NCI-H510A (cell line): ENCODE results near the gene TEAD3.

Source experiments
- DNase-seq: peaks from one replicate; lab custom pipeline; 2025; lab: John Stamatoyannopoulos, UW

Gene TEAD3

GRCh38 chr6:35475573-35475972 is 21.3 kb downstream of the TEAD3 start:
- DNase-seq = no peak

- DNase-seq = no peak
Measured at GRCh38 chr6:35474942-35475570, 21.8 kb downstream of the TEAD3 start.

GRCh38 chr6:35474131-35474941 is 22.5 kb downstream of the TEAD3 start:
- no peak for DNase-seq

GRCh38 chr6:35473850-35474130 is 23.1 kb downstream of the TEAD3 start:
- no peak for DNase-seq

- no peak for DNase-seq
Measured at GRCh38 chr6:35473075-35473849, 23.6 kb downstream of the TEAD3 start.

GRCh38 chr6:35471836-35472345 is 25.0 kb downstream of the TEAD3 start:
- DNase-seq = no peak

GRCh38 chr6:35470663-35471120 is 26.2 kb downstream of the TEAD3 start:
- no peak for DNase-seq

- DNase-seq = peak; percentile 43
Measured at GRCh38 chr6:35469751-35470662, 26.9 kb downstream of the TEAD3 start.

GRCh38 chr6:35468980-35469750 is 27.7 kb downstream of the TEAD3 start:
- DNase-seq = no peak

GRCh38 chr6:35468181-35468979 is 28.5 kb downstream of the TEAD3 start, which contains the start of gene RPL10A:
RPL10A (plus strand) TSS chr6:35468401; CDS start chr6:35468435, 34 bp downstream.
- peak; percentile 89 for DNase-seq

- DNase-seq = no peak
Measured at GRCh38 chr6:35465646-35466045, 31.2 kb downstream of the TEAD3 start.

GRCh38 chr6:35463292-35463691 is 33.6 kb downstream of the TEAD3 start:
- no peak for DNase-seq

- DNase-seq = no peak
Measured at GRCh38 chr6:35461270-35461669, 35.6 kb downstream of the TEAD3 start.

GRCh38 chr6:35457907-35458306 is 39.0 kb downstream of the TEAD3 start:
- DNase-seq = no peak

GRCh38 chr6:35454391-35455110 is 42.3 kb downstream of the TEAD3 start:
- no peak for DNase-seq

- DNase-seq = no peak
Measured at GRCh38 chr6:35453236-35453635, 43.6 kb downstream of the TEAD3 start.

- DNase-seq = peak; percentile 91
Measured at GRCh38 chr6:35452183-35453090, 44.4 kb downstream of the TEAD3 start, which contains the start of gene FANCE. FANCE (plus strand) TSS chr6:35452338; CDS start chr6:35452546, 208 bp downstream.
